Measurements from ENCODE around the gene APMAP. TPM values are rescaled to one million over a fixed set of nuclear protein-coding genes. Genes with fewer than 3 reads are reported as not detected.
A peak's percentile ranks its signal among the peaks of the same experiment; 100 is the strongest.
"Not testable (repeated sequence)": the region's sequence is repeated elsewhere in the genome, so short reads cannot be mapped to it uniquely, and the experiment has no call there.

APMAP gene
- total RNA-seq, 1 experiment from 2014 or later, result 75.3 TPM

- no TSS peak for BruUV-seq (replicated peaks)
- ChIA-PET POLR2A (no interaction called here), CTCF (interaction anchor here (0.6 to 1.3 kb wide), 2 partner anchors 42 to 50 kb away, joined by 3 read pairs; no protein-coding TSS in a partner anchor)
- H3K4me3 Mint-ChIP-seq (ENCODE audit: unreplicated experiment), result no peak overlapping the region
- intact Hi-C loops (cut with micrococcal nuclease), result no loop called here
- no peaks in the 10 kb centered on the region for H3K9me3 Mint-ChIP-seq (ENCODE audit: unreplicated experiment)
- H3K4me1 Mint-ChIP-seq (ENCODE audit: insufficient read depth, unreplicated experiment), result peaks cover 15% of the 10 kb centered on the region
- H3K36me3 Mint-ChIP-seq (ENCODE audit: insufficient read depth, unreplicated experiment), result no peaks in the 10 kb centered on the region
- TF ChIP-seq, protein P1, sequence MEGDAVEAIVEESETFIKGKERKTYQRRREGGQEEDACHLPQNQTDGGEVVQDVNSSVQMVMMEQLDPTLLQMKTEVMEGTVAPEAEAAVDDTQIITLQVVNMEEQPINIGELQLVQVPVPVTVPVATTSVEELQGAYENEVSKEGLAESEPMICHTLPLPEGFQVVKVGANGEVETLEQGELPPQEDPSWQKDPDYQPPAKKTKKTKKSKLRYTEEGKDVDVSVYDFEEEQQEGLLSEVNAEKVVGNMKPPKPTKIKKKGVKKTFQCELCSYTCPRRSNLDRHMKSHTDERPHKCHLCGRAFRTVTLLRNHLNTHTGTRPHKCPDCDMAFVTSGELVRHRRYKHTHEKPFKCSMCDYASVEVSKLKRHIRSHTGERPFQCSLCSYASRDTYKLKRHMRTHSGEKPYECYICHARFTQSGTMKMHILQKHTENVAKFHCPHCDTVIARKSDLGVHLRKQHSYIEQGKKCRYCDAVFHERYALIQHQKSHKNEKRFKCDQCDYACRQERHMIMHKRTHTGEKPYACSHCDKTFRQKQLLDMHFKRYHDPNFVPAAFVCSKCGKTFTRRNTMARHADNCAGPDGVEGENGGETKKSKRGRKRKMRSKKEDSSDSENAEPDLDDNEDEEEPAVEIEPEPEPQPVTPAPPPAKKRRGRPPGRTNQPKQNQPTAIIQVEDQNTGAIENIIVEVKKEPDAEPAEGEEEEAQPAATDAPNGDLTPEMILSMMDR (IDR thresholded peaks at IDR 0.05; ENCODE audit: unreplicated experiment), result no peak
- DNase-seq (ENCODE audit: unreplicated experiment), result no peak
- no peak overlapping the region for H3K27ac Mint-ChIP-seq (ENCODE audit: low read depth, unreplicated experiment)
- H3K27me3 Mint-ChIP-seq (ENCODE audit: insufficient read depth, unreplicated experiment), result no peaks in the 10 kb centered on the region
These were observed 58.4 kb downstream of the APMAP start for GRCh38 chr20:24934101-24934661.

- TF ChIP-seq, protein P1 (IDR thresholded peaks at IDR 0.05; ENCODE audit: unreplicated experiment), result no peak
- BruUV-seq (replicated peaks), result no TSS peak
- Mint-ChIP-seq H3K9me3 (ENCODE audit: unreplicated experiment) (no peaks in the 10 kb centered on the region), H3K4me1 (ENCODE audit: insufficient read depth, unreplicated experiment) (peaks cover 15% of the 10 kb centered on the region), H3K27ac (ENCODE audit: low read depth, unreplicated experiment) (no peak overlapping the region), H3K4me3 (ENCODE audit: unreplicated experiment) (no peak overlapping the region), H3K27me3 (ENCODE audit: insufficient read depth, unreplicated experiment) (no peaks in the 10 kb centered on the region), H3K36me3 (ENCODE audit: insufficient read depth, unreplicated experiment) (no peaks in the 10 kb centered on the region)
- no peak for DNase-seq (ENCODE audit: unreplicated experiment)
- intact Hi-C loops (cut with micrococcal nuclease), result no loop called here
- CTCF ChIA-PET, result interaction anchor here (0.6 to 4.7 kb wide), 6 partner anchors 10 to 1357 kb away, joined by 3 to 61 read pairs (median 4); no protein-coding TSS in a partner anchor
- POLR2A ChIA-PET, result interaction anchor here (0.7 kb wide), 1 partner anchor 391 kb away, joined by 3 read pairs; no protein-coding TSS in a partner anchor
These were observed 59.2 kb downstream of the APMAP start for GRCh38 chr20:24933266-24933908.

DNA sequence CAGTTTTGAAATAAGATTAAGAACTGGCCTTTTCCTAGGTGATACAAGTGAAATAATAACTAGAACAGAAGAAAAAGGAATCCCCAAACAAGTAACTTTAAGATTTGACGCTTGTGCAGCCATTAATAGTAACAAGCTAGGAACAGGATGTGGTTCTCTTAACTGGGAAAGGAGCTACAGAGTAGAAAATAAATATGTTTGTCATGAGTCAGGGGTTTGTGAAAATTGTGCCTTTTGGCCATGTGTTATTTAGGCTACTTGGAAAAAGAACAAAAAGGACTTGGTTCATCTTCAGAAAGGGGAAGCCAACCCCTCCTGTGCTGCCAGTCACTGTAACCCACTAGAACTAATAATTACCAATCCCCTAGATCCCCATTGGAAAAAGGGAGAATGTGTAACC, 60.7 kb downstream of the APMAP start:
- H3K9me3 Mint-ChIP-seq (ENCODE audit: unreplicated experiment); H3K36me3 Mint-ChIP-seq (ENCODE audit: insufficient read depth, unreplicated experiment); BruUV-seq (replicated peaks); DNase-seq (ENCODE audit: unreplicated experiment); H3K27me3 Mint-ChIP-seq (ENCODE audit: insufficient read depth, unreplicated experiment); intact Hi-C loops (cut with micrococcal nuclease); POLR2A ChIA-PET; H3K4me3 Mint-ChIP-seq (ENCODE audit: unreplicated experiment); H3K27ac Mint-ChIP-seq (ENCODE audit: low read depth, unreplicated experiment): not testable (repeated sequence)
- CTCF ChIA-PET, result interaction anchor here (0.7 to 4.7 kb wide), 15 partner anchors 11 to 906 kb away, joined by 3 to 61 read pairs (median 4); no protein-coding TSS in a partner anchor
- peaks cover 15% of the 10 kb centered on the region for H3K4me1 Mint-ChIP-seq (ENCODE audit: insufficient read depth, unreplicated experiment)

GRCh38 chr20:24930724-24931688, 61.5 kb downstream of the APMAP start:
- TF ChIP-seq, protein P1 (IDR thresholded peaks at IDR 0.05; ENCODE audit: unreplicated experiment), result peak; percentile 51
- H3K27me3 Mint-ChIP-seq (ENCODE audit: insufficient read depth, unreplicated experiment); intact Hi-C loops (cut with micrococcal nuclease); H3K36me3 Mint-ChIP-seq (ENCODE audit: insufficient read depth, unreplicated experiment); H3K27ac Mint-ChIP-seq (ENCODE audit: low read depth, unreplicated experiment); BruUV-seq (replicated peaks); H3K4me3 Mint-ChIP-seq (ENCODE audit: unreplicated experiment); H3K9me3 Mint-ChIP-seq (ENCODE audit: unreplicated experiment): not testable (repeated sequence)
- ChIA-PET CTCF (interaction anchor here (0.5 to 4.7 kb wide), 54 partner anchors 9 to 1515 kb away, joined by 3 to 61 read pairs (median 3); partner anchors contain the start of gene CST7), POLR2A (interaction anchor here (0.6 kb wide), 1 partner anchor 1217 kb away, joined by 4 read pairs; no protein-coding TSS in a partner anchor)
- peak; percentile 8 for DNase-seq (ENCODE audit: unreplicated experiment)
- H3K4me1 Mint-ChIP-seq (ENCODE audit: insufficient read depth, unreplicated experiment), result peaks cover 15% of the 10 kb centered on the region

DNA sequence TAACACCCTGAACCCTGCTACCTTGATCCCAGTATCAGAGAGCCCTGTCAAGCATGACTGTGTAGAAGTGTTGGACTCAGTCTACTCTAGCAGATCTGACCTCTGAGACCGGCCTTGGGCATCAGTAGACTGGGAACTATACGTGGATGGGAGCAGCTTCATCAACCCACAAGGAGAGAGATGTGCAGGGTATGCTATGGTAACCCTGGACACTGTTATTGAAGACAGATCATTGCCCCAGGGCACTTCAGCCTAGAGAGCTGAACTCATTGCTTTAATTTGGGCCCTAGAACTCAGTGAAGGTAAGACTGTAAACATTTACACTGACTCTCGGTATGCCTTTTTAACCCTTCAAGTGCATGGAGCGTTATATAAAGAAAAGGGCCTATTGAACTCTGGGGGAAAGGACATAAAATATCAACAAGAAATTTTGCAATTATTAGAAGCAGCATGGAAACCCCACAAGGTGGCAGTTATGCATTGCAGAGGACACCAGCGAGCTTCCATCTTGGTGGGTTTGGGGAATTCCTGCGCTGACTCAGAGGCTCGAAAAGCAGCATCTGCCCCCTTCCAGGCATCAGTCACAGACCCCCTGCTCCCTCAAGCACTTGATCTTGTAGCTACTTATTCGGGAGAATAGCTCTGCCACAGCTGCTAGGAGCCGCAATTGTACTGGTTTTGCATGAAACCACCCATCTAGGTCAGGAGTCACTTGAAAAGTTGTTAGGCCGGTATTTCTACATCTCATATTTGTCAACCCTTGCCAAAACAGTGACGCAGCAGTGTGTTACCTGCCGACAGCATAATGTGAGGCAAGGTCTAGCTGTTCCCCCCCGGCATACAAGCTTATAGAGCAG, 62.5 kb downstream of the APMAP start:
- intact Hi-C loops (cut with micrococcal nuclease); H3K9me3 Mint-ChIP-seq (ENCODE audit: unreplicated experiment); H3K36me3 Mint-ChIP-seq (ENCODE audit: insufficient read depth, unreplicated experiment); H3K27me3 Mint-ChIP-seq (ENCODE audit: insufficient read depth, unreplicated experiment); H3K27ac Mint-ChIP-seq (ENCODE audit: low read depth, unreplicated experiment); BruUV-seq (replicated peaks); H3K4me3 Mint-ChIP-seq (ENCODE audit: unreplicated experiment): not testable (repeated sequence)
- ChIA-PET CTCF (interaction anchor here (0.5 to 4.7 kb wide), 42 partner anchors 10 to 1261 kb away, joined by 3 to 61 read pairs (median 4); partner anchors contain the start of gene CST7), POLR2A (interaction anchor here (0.6 kb wide), 1 partner anchor 1216 kb away, joined by 4 read pairs; no protein-coding TSS in a partner anchor)
- DNase-seq (ENCODE audit: unreplicated experiment), result peak; percentile 63
- peaks cover 15% of the 10 kb centered on the region for H3K4me1 Mint-ChIP-seq (ENCODE audit: insufficient read depth, unreplicated experiment)

DNA sequence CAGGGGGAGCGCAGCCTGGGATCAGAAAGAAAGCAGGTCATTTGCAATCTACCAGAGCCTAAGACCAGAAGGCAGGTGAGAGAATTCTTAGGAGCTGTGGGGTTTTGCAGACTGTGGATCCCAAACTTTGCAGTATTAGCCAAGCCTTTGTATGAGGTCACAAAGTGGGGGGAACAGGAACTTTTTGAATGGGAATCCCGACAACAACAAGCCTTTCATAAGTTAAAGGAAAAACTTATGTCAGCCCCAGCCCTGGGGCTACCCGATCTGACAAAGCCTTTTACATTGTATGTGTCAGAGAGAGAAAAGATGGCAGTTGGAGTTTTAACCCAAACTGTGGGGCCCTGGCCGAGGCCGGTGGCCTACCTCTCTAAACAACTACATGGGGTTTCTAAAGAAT, 63.3 kb downstream of the APMAP start:
- H3K36me3 Mint-ChIP-seq (ENCODE audit: insufficient read depth, unreplicated experiment); H3K9me3 Mint-ChIP-seq (ENCODE audit: unreplicated experiment); DNase-seq (ENCODE audit: unreplicated experiment); H3K27ac Mint-ChIP-seq (ENCODE audit: low read depth, unreplicated experiment); H3K4me3 Mint-ChIP-seq (ENCODE audit: unreplicated experiment); BruUV-seq (replicated peaks); POLR2A ChIA-PET; intact Hi-C loops (cut with micrococcal nuclease): not testable (repeated sequence)
- peaks cover 15% of the 10 kb centered on the region for H3K4me1 Mint-ChIP-seq (ENCODE audit: insufficient read depth, unreplicated experiment)
- CTCF ChIA-PET, result interaction anchor here (0.6 to 4.7 kb wide), 5 partner anchors 11 to 770 kb away, joined by 3 to 61 read pairs (median 5); no protein-coding TSS in a partner anchor
- H3K27me3 Mint-ChIP-seq (ENCODE audit: insufficient read depth, unreplicated experiment), result peaks cover 11% of the 10 kb centered on the region

Data from MCF 10A (cell line).